GM12873 (cell line): ENCODE data around the gene ITPRID1.

ENCODE experiments used
- CTCF ChIP-seq: IDR thresholded peaks from 2 replicates; pipeline ENCODE4 v1.5.1; 2012; ENCODE audit warnings: low read depth, mild to moderate bottlenecking, moderate library complexity, low read length, control low read depth; ENCODE audit not compliant: insufficient read depth; ENCODE audit errors: missing control alignments

ITPRID1 gene

GRCh38 chr7:31569528-31569927, 55.6 kb downstream of the ITPRID1 start:
- no peak for TF ChIP-seq CTCF

- no peak for TF ChIP-seq CTCF
Observed at GRCh38 chr7:31583526-31583925, 69.6 kb downstream of the ITPRID1 start.

GRCh38 chr7:31583942-31584341, 70.1 kb downstream of the ITPRID1 start:
- no peak for TF ChIP-seq CTCF

- no peak for TF ChIP-seq CTCF
Observed at GRCh38 chr7:31595390-31595789, 81.5 kb downstream of the ITPRID1 start.

GRCh38 chr7:31602041-31602625, 88.2 kb downstream of the ITPRID1 start:
- TF ChIP-seq CTCF: no peak

GRCh38 chr7:31603046-31603445, 89.2 kb downstream of the ITPRID1 start:
- no peak for TF ChIP-seq CTCF

GRCh38 chr7:31613604-31614003, 99.7 kb downstream of the ITPRID1 start:
- TF ChIP-seq CTCF: no peak
